T-helper 1 cell treated with Interleukin-12 subunit alpha and Interleukin-12 subunit beta and Interleukin-4 antibody, amounts not matched to agents 30 ng/mL and 1 ng/mL, for 36 hours (primary cell): Measurements from ENCODE around the gene WNK1. TPM values are rescaled to one million over a fixed set of nuclear protein-coding genes. Genes with fewer than 3 reads are reported as not detected.
"Not testable (repeated sequence)": the region's sequence is repeated elsewhere in the genome, so short reads cannot be mapped to it uniquely, and the experiment has no call there.

Experiments
- intact Hi-C: fragments of 100-400 bp; cut with micrococcal nuclease; formaldehyde crosslinking; loops from one replicate; pipeline ENCODE4 v1.15.1; 2024
- total RNA-seq: library from RNA; stranded (reverse); gene quantifications from 2 replicates; pipeline ENCODE4 v1.2.3, GENCODE V29; 2022

The WNK1 gene
- total RNA-seq, 1 donor from 2014 or later: 182 TPM

- intact Hi-C loops: loop anchor here (1.0 to 5.0 kb wide), 2 partner anchors 42 to 335 kb away; partner anchors contain the start of gene RAD52
Observed at GRCh38 chr12:905261-906031, 153.1 kb downstream of the WNK1 start.

GRCh38 chr12:906062-906585 is 153.7 kb downstream of the WNK1 start:
- intact Hi-C loops: loop anchor here (5.0 kb wide), 1 partner anchor 41 kb away; the partner anchor contains the start of gene RAD52

DNA sequence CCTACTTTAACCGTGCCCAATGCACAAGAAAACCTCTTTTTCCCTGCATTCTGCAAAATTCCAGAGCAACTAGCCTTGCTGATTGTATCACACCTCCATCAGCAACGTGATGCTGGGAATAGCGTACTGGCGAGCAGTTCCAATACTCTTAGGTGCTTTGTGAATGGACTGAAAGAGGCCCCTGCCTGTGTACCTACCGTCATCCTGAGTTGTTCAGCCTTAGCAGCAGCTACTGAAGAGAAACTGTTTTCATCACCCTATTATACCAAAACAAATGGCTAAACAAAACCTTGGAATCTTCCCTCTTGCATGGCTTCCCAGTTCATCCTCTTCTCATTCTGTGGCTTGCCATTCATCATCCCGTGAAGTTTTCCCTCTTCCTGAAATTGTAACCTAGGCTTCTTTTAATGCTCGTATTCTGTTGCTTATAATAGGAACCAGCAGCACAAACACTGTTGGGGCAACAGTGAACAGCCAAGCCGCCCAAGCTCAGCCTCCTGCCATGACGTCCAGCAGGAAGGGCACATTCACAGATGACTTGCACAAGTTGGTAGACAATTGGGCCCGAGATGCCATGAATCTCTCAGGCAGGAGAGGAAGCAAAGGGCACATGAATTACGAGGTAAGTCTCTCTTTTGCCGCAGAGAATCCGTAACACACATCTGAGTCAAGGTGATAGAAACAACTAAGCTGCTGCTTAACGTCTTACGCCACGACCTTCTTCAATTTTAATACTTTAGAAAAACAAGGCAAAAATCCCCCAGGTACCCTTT is 155.2 kb downstream of the WNK1 start:
- intact Hi-C loops: loop anchor here (5.0 kb wide), 1 partner anchor 40 kb away; the partner anchor contains the start of gene RAD52

- intact Hi-C loops: loop anchor here (5.0 kb wide), 2 partner anchors 37 to 182 kb away; partner anchors contain the start of gene RAD52
Observed at GRCh38 chr12:909861-910260, 157.5 kb downstream of the WNK1 start.

DNA sequence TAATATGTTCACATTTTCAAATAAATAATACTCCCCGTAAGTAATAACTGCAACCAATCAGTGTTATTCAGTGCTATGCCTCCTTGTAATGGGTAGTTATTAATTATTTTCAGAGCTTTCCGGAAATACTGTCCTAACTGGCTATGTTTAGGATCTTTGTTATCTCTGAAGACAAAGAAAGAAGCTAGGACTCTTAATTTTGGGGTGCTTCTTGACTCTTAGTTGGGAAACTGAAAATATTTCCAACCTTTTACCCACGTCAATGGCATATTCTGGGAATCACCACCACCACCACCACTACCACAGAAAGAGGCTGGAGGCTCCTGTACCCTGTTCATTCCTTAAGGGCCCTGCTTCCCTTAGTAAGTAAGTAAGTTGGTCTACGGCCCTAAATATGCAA is 158.0 kb downstream of the WNK1 start:
- intact Hi-C loops: loop anchor here (5.0 kb wide), 1 partner anchor 182 kb away; no protein-coding TSS in a partner anchor

GRCh38 chr12:911191-911826 is 158.9 kb downstream of the WNK1 start:
- intact Hi-C loops: loop anchor here (5.0 kb wide), 1 partner anchor 181 kb away; no protein-coding TSS in a partner anchor

DNA sequence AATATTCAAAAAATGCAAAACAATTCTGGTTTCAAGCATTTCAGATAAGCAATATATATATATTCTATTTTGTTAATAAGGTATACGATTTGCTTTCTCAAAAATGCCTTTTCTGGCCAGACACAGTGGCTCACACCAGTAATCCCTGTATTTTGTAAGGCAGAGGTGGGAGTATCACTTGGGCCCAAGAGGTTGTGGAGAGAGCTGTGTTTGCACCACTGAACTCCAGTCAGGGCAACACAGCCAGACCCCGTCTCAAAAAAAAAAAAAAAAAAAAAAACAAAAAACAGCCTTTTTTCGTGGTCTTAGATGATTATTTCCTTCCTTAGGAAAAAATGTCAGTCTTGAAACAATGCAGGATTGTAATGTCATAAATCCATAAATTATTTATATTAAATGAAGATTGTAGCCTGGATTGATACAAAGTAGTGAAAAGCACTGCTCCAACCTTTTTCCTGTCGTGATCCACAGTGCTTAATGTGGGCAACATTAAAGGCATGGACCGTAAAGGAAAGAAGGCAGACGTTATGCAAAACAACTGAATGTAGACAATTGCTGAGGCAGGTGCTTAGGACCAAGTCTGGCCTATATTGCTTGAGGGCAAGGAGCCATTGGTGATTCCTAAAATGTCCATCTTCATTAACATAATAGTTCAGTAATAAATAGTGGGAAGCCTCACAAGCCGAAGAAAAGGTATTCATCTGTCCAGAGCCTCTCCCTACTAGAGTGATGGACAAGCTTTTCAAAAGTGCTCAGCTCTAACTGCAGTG is 160.3 kb downstream of the WNK1 start:
- intact Hi-C loops: loop anchor here (5.0 kb wide), 1 partner anchor 180 kb away; no protein-coding TSS in a partner anchor

DNA sequence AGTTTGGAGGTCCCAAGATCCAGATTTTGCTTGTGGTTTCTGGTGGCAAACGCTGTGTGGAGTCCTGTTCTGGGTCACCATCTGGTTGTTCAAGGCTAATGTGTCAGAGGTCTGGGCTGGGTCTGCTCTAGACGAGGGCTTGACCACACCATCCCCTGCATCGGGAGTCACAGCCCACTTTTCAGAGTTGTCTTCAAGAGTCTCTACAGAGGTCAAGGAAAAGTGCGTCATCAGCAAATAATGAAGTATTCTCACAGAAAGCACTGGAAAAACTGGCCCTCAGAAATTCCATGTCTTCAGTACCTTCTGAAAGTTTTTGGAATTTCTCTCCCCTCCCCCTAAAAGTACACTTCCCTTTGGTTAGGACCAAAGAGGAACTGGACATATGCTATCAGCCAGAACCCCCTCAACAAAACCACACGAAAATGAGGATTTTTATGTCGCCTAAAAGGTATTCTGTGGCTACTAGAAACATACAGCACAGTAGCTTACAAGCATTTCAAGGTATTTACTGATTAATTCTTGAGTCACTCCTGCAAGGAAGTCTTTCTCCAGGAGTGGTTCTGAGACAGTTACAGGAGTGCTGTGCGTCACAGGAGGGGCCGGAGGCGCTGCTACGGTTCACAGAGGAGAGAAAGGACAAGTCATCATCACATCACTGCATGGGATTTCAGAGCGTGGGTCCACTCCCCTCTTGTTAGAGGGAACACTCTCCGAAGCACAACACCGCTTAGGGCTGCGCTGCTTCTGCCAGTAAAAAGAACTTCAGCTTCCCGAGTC is 161.7 kb downstream of the WNK1 start:
- intact Hi-C loops: loop anchor here (5.0 kb wide), 1 partner anchor 178 kb away; no protein-coding TSS in a partner anchor

- intact Hi-C loops: no loop called here
Observed at GRCh38 chr12:915090-915489, 162.7 kb downstream of the WNK1 start.

GRCh38 chr12:916240-916639 is 163.9 kb downstream of the WNK1 start:
- intact Hi-C loops: no loop called here

DNA sequence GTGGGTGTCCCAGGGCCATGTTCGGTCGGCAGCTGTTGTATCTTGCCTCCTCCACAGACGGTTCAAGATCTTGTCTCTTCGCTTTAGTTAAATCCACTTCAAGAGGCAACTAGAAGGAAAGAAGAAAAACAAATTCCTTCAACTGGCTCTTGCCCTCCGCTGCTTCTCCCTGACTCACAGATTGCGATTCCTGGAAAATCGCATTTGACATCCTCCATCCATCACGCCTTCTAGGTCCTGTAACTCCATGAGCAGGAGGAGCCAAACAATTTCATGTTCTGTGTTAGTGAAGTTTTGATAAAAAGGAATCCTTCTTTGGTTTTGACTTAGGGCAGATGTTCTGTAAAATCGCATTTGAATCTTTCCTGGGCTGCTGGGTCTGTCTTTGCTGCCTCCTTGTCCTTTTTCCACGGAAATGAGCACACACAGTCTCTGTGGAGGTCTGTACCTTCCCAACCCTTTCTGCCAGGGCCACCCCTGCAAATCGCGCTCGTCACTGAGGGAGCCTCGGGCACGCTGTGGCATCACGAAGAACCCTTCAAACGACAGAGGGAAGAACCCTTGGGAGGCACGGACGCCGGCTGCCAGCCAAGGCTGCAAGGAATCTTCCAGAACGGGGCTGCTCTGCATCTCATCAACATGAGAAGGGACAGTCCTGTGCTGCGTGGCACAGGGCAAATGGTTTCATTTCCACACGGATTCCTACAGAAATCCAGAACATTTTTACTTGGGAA is 164.5 kb downstream of the WNK1 start:
- intact Hi-C loops: no loop called here

GRCh38 chr12:920676-921075 is 168.3 kb downstream of the WNK1 start:
- intact Hi-C loops: no loop called here

DNA sequence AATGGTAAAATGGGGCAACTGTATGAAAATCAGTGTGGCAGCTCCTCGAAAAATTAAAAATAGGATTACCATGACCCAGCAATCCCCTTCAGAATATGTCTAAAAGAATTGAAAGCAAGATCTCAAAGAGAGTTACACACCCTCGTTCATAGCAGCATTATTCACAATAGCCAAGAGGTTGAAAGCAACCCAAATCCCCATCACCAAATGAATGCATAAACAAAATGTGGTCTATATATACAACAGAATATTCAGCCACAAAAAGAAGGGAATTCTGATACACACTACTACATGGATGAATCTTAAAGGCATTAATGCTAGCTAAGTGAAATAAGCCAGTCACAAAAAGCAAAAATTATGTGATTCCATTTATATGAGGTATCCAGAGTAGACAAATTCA is 169.9 kb downstream of the WNK1 start:
- intact Hi-C loops: no loop called here

GRCh38 chr12:926641-927040 is 174.3 kb downstream of the WNK1 start:
- intact Hi-C loops: no loop called here

GRCh38 chr12:931060-931459 is 178.7 kb downstream of the WNK1 start:
- intact Hi-C loops: no loop called here

GRCh38 chr12:931591-931990 is 179.2 kb downstream of the WNK1 start:
- intact Hi-C loops: no loop called here

DNA sequence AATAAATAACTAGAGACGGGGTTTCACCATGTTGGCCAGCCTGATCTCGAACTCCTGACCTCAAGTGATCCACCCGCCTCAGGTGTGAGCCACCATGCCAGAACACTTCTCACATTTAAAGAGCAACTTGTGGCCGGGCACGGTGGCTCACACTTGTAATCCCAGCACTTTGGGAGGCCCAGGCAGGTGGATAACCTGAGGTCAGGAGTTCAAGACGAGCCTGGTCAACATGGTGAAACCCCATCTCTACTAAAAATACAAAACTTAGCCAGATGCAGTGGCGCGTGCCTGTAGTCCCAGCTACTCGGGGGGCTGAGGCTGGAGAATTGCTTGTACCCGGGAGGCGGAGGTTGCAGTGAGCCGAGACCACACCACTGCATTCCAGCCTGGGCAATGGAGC is 183.5 kb downstream of the WNK1 start:
- intact Hi-C loops: not testable (repeated sequence)

GRCh38 chr12:936377-937345 is 184.3 kb downstream of the WNK1 start:
- intact Hi-C loops: no loop called here
